Measurements from ENCODE around the gene NEAT1.
"Not testable (repeated sequence)": the region's sequence is repeated elsewhere in the genome, so short reads cannot be mapped to it uniquely, and the experiment has no call there.

The NEAT1 gene

GRCh38 chr11:65452806-65453490 lies 30.4 kb downstream of the NEAT1 start:
- peak; percentile 50 to 89 (median 74) for DNase-seq

- no peak for DNase-seq
Measured at GRCh38 chr11:65454311-65454695, 31.7 kb downstream of the NEAT1 start.

- DNase-seq: peak; percentile 92 to 96 (median 94)
Measured at GRCh38 chr11:65454696-65455456, 32.3 kb downstream of the NEAT1 start.

GRCh38 chr11:65456418-65456817 lies 33.8 kb downstream of the NEAT1 start:
- DNase-seq: no peak

GRCh38 chr11:65459552-65459951 lies 37.0 kb downstream of the NEAT1 start:
- no peak for DNase-seq

GRCh38 chr11:65465471-65465870 lies 42.9 kb downstream of the NEAT1 start:
- DNase-seq: not testable (repeated sequence)

GRCh38 chr11:65467306-65467705 lies 44.7 kb downstream of the NEAT1 start:
- not testable (repeated sequence) for DNase-seq

- DNase-seq: peak; percentile 39 to 77 (median 60)
Measured at GRCh38 chr11:65468874-65469333, 46.3 kb downstream of the NEAT1 start.

- DNase-seq: no peak
Measured at GRCh38 chr11:65470433-65471049, 47.9 kb downstream of the NEAT1 start.

GRCh38 chr11:65471447-65471891 lies 48.9 kb downstream of the NEAT1 start:
- DNase-seq: peak; percentile 74 to 88 (median 85)

GRCh38 chr11:65472588-65473277 lies 50.1 kb downstream of the NEAT1 start:
- DNase-seq: peak in 1 of 4 experiments; percentile 23

- no peak for DNase-seq
Measured at GRCh38 chr11:65473278-65473860, 50.8 kb downstream of the NEAT1 start.

- no peak for DNase-seq
Measured at GRCh38 chr11:65474864-65475263, 52.3 kb downstream of the NEAT1 start.

GRCh38 chr11:65476632-65477148 lies 54.1 kb downstream of the NEAT1 start:
- DNase-seq: peak in 1 of 4 experiments; percentile 27

GRCh38 chr11:65477149-65477965 lies 54.8 kb downstream of the NEAT1 start:
- peak; percentile 98 to 99 (median 99) for DNase-seq

GRCh38 chr11:65478388-65479183 lies 56.0 kb downstream of the NEAT1 start:
- DNase-seq: peak in 3 of 4 experiments; percentile 21 to 37 (median 34)

- peak in 3 of 4 experiments; percentile 39 to 57 (median 51) for DNase-seq
Measured at GRCh38 chr11:65479184-65480145, 56.9 kb downstream of the NEAT1 start.

- DNase-seq: no peak
Measured at GRCh38 chr11:65482306-65482850, 59.8 kb downstream of the NEAT1 start.

- no peak for DNase-seq
Measured at GRCh38 chr11:65485920-65486219, 63.3 kb downstream of the NEAT1 start.
